DND-41 (cell line): ENCODE data around the gene FAM131C.

Experiments used
- ATAC-seq: fragments of 200-7000 bp; cut with Tn5 transposase; 3 replicates; pipeline ENCODE4 v1.9.1; 2021; ENCODE audit warnings: low read depth; ENCODE audit not compliant: insufficient read depth
- DNase-seq: peaks from one replicate; pipeline ENCODE4 v3.0.0-alpha.2; 2020
- H2AFZ ChIP-seq: 2 replicates; pipeline ENCODE4 v1.6.0; 2012; ENCODE audit warnings: low read depth, low read length
- H3K27ac ChIP-seq: 2 replicates; pipeline ENCODE4 v1.5.1; 2012; ENCODE audit warnings: low read length, inconsistent platforms
- H3K27me3 ChIP-seq: fragments of 200-600 bp; sonication (generic); 2 replicates; pipeline ENCODE4 v1.6.0; 2012; ENCODE audit warnings: low read length, mild to moderate bottlenecking, inconsistent platforms; ENCODE audit not compliant: insufficient read depth, poor library complexity
- H3K36me3 ChIP-seq: 2 replicates; pipeline ENCODE4 v1.5.1; 2012; ENCODE audit warnings: low read length, inconsistent platforms; ENCODE audit not compliant: insufficient read depth
- H3K4me1 ChIP-seq: 2 replicates; pipeline ENCODE4 v1.5.1; 2012; ENCODE audit warnings: mild to moderate bottlenecking, low read length; ENCODE audit not compliant: insufficient read depth
- H3K4me2 ChIP-seq: 2 replicates; pipeline ENCODE4 v1.6.0; 2012; ENCODE audit warnings: mild to moderate bottlenecking, moderate library complexity, low read length, inconsistent platforms; ENCODE audit not compliant: insufficient read depth
- H3K4me3 ChIP-seq, 2 experiments: fragments of 200-600 bp in 1 of 2; shearing (Covaris generic) in 1 of 2; 2 replicates each; pipeline ENCODE4 v1.5.1; 2012 to 2016; ENCODE audit warnings: inconsistent platforms in 2 of 2, low read length in 2 of 2, mild to moderate bottlenecking in 2 of 2, low read depth in 1 of 2, moderate library complexity in 1 of 2
- H3K79me2 ChIP-seq: 2 replicates; pipeline ENCODE4 v1.6.0; 2012; ENCODE audit warnings: low read length, inconsistent platforms; ENCODE audit not compliant: insufficient read depth
- H3K9ac ChIP-seq: 2 replicates; pipeline ENCODE4 v1.6.0; 2012; ENCODE audit warnings: low read depth, mild to moderate bottlenecking, inconsistent platforms, low read length, moderate library complexity
- H3K9me3 ChIP-seq: 2 replicates; pipeline ENCODE4 v1.5.1; 2012; ENCODE audit warnings: low read length, moderate library complexity, mild to moderate bottlenecking, inconsistent platforms; ENCODE audit not compliant: insufficient read depth, severe bottlenecking
- H4K20me1 ChIP-seq: 2 replicates; pipeline ENCODE4 v1.6.0; 2012; ENCODE audit warnings: low read length; ENCODE audit not compliant: insufficient read depth
- CTCF ChIP-seq: IDR thresholded peaks from 2 replicates; pipeline ENCODE4 v1.5.1; 2012; ENCODE audit warnings: borderline replicate concordance, low read length, moderate library complexity, mild to moderate bottlenecking; ENCODE audit not compliant: poor library complexity, severe bottlenecking; ENCODE audit errors: extremely low read depth
- EZH2 ChIP-seq: IDR thresholded peaks from 3 replicates; pipeline ENCODE4 v1.6.1; 2012; ENCODE audit warnings: borderline replicate concordance, low read depth, mild to moderate bottlenecking, moderate library complexity, low read length, inconsistent platforms; ENCODE audit not compliant: severe bottlenecking

The FAM131C gene

DNA sequence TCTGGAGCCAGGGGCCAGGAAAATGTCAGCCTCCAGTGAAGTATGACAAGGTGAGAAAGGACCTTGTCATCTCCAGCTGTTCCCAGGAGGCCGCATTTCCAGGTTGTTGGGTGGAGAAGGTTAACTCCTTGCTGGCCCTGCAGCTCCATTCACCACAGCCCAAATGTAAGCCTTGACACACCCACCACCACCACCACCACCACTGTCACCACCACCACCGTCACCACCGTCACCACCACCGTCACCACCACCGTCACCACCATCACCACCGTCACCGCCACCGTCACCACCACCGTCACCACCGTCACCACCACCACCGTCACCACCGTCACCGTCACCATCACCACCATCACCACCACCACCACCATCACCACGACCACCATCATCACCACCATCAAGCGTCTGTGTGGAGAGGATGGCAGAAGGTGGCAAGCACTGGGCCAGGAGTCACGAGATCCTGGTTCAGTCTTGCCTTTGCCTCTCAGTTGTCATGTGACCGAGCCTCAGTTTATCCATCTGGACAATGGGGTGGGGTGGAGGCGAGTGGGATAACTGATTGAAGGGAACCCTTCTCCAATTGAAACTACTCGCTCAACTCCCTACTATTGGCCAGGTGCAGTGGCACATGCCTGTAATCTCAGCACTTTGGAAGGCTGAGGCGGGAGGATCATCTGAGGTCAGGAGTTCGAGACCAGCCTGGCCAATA lies 21.2 kb upstream of the FAM131C start:
- no peaks in the 10 kb centered on the region for H3K36me3 ChIP-seq
- H4K20me1 ChIP-seq = peaks cover 8% of the 10 kb centered on the region; the same call in 1 of the 2 replicates
- ATAC-seq (no peak), DNase-seq (no peak)
- H3K9ac ChIP-seq = no peak overlapping the region
- no peaks in the 10 kb centered on the region for H3K79me2 ChIP-seq
- H3K9me3 ChIP-seq = no peaks in the 10 kb centered on the region
- no peak for TF ChIP-seq CTCF
- TF ChIP-seq EZH2 = no peak
- H3K4me3 ChIP-seq = no peak overlapping the region
- H3K4me2 ChIP-seq = no peak overlapping the region
- H3K27ac ChIP-seq = no peak overlapping the region
- no peaks in the 10 kb centered on the region for H3K4me1 ChIP-seq
- H3K27me3 ChIP-seq = no peaks in the 10 kb centered on the region
- no peak overlapping the region for H2AFZ ChIP-seq

- no peak overlapping the region for H3K4me2 ChIP-seq
- no peak for ATAC-seq
- H3K79me2 ChIP-seq = no peaks in the 10 kb centered on the region
- TF ChIP-seq EZH2 = no peak
- no peak for TF ChIP-seq CTCF
- H3K9ac ChIP-seq = no peak overlapping the region
- H4K20me1 ChIP-seq = peaks cover 8% of the 10 kb centered on the region; the same call in 1 of the 2 replicates
- no peaks in the 10 kb centered on the region for H3K27me3 ChIP-seq
- no peaks in the 10 kb centered on the region for H3K36me3 ChIP-seq
- H3K27ac ChIP-seq = no peak overlapping the region
- no peaks in the 10 kb centered on the region for H3K9me3 ChIP-seq
- no peak overlapping the region for H3K4me3 ChIP-seq
- no peak overlapping the region for H2AFZ ChIP-seq
- no peak for DNase-seq
- H3K4me1 ChIP-seq = no peaks in the 10 kb centered on the region
Measured at GRCh38 chr1:16093611-16094010, 20.2 kb upstream of the FAM131C start.

- H3K36me3 ChIP-seq = no peaks in the 10 kb centered on the region
- no peaks in the 10 kb centered on the region for H3K4me1 ChIP-seq
- H3K27me3 ChIP-seq = no peaks in the 10 kb centered on the region
- no peak for ATAC-seq
- no peak for DNase-seq
- H4K20me1 ChIP-seq = peaks cover 8% of the 10 kb centered on the region; the same call in 1 of the 2 replicates
- no peak overlapping the region for H3K4me3 ChIP-seq
- no peak overlapping the region for H3K27ac ChIP-seq
- no peaks in the 10 kb centered on the region for H3K79me2 ChIP-seq
- H3K9ac ChIP-seq = no peak overlapping the region
- no peak overlapping the region for H3K4me2 ChIP-seq
- H2AFZ ChIP-seq = no peak overlapping the region
- TF ChIP-seq CTCF = no peak
- TF ChIP-seq EZH2 = no peak
- H3K9me3 ChIP-seq = no peaks in the 10 kb centered on the region
Measured at GRCh38 chr1:16092923-16093511, 19.6 kb upstream of the FAM131C start.
